GM23248 (cell line): Measurements from ENCODE around the gene SGMS1.

ENCODE experiments used
- EZH2 ChIP-seq: fragments of 200-600 bp; sonication (generic); IDR thresholded peaks from 2 replicates; pipeline ENCODE4 v1.6.1; 2018; ENCODE audit warnings: antibody characterized with exemption, mild to moderate bottlenecking; ENCODE audit not compliant: insufficient read depth, poor library complexity, severe bottlenecking
- EZH2phosphoT487 ChIP-seq: fragments of 200-600 bp; sonication (generic); IDR thresholded peaks from 2 replicates; pipeline ENCODE4 v1.6.1; 2018; ENCODE audit warnings: antibody characterized with exemption, moderate library complexity, mild to moderate bottlenecking, low read depth; ENCODE audit not compliant: insufficient read depth

DNA sequence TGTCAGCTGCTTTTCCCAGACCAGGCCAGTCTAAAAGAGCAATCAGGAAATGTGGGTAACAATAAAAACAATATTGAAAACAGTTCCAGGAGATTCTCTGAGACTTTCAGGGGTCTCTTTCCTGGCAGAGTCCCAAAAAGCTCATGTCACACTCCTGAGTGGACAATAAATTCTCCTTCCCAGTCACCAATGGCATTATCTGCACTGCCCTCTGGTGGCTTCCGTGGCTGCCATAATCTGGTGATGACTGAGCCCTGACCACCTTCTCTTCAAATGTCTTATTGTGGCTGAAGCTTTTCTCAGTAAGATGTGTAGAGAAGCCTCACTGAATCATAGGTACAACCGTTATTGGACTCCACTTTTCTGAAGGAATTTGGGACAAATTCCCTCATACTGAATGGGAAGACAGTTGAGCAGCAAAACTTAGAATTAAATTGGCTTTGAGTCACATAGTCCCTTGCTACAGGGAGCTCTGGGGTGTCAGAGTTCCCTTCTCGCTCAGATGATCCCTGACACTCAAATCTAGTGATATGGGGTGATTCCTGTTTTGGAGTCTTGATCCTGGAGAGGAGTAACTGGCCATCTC is 348.0 kb downstream of the SGMS1 start:
- TF ChIP-seq EZH2 (no peak), EZH2phosphoT487 (no peak)
